HCT116 (cell line): ENCODE data around the gene FMN2.

Experiments
- JUND ChIP-seq: IDR thresholded peaks from 2 replicates; pipeline ENCODE4 v1.6.1; 2012
- MAX ChIP-seq: IDR thresholded peaks from 2 replicates; pipeline ENCODE4 v1.6.1; 2012
- RAD21 ChIP-seq: IDR thresholded peaks from 2 replicates; pipeline ENCODE4 v1.6.1; 2012; ENCODE audit warnings: low read depth, mild to moderate bottlenecking
- REST ChIP-seq: IDR thresholded peaks from 2 replicates; pipeline ENCODE4 v1.6.1; 2012; ENCODE audit warnings: low read depth
- ZNF274 ChIP-seq: fragments of 200-500 bp; sonication (Bioruptor generic); IDR thresholded peaks from 2 replicates; pipeline ENCODE4 v1.6.1; 2014; ENCODE audit warnings: mild to moderate bottlenecking, low read depth, low read length, inconsistent platforms
- TF ChIP-seq, protein P1 (sequence below), 3 experiments: fragments of 200-600 bp in 1 of 3; sonication (generic) in 1 of 3; IDR thresholded peaks in 2 of 3; conservative IDR thresholded peaks in 1 of 3; 2 replicates each; pipeline ENCODE4 v1.5.1; 2012 to 2017; ENCODE audit warnings: low read depth in 2 of 3, low read length in 2 of 3, antibody characterized with exemption in 1 of 3, borderline replicate concordance in 1 of 3, control low read depth in 1 of 3, mild to moderate bottlenecking in 1 of 3, mixed read lengths in 1 of 3, mixed run types in 1 of 3, moderate library complexity in 1 of 3; ENCODE audit not compliant: insufficient read depth in 1 of 3

DNA sequence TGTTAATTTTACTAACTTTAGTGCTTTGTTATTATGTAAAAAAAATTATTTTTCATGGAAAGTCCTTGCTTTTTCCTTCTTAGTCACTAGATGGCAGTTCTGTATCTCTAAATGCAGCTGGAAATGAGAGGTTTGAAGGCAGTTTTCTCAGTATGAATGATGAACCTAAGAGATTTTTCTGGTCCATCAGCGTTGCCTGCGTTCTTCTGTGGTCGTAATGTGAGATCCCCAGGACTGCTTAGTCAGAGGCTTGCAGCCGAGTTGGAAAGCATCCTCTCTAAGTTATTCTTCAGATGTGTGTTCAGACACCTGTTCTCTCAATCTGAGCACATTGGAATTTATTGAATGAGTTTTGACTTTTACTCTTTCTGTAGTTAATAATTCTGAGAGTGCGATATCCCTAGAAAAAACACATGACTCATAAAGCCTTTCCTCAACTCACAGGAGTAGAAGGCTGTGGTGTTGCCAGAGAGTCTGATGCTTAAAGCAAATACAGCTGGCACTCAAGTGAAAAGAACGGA, 99.3 kb downstream of the FMN2 start:
- TF ChIP-seq, protein P1, sequence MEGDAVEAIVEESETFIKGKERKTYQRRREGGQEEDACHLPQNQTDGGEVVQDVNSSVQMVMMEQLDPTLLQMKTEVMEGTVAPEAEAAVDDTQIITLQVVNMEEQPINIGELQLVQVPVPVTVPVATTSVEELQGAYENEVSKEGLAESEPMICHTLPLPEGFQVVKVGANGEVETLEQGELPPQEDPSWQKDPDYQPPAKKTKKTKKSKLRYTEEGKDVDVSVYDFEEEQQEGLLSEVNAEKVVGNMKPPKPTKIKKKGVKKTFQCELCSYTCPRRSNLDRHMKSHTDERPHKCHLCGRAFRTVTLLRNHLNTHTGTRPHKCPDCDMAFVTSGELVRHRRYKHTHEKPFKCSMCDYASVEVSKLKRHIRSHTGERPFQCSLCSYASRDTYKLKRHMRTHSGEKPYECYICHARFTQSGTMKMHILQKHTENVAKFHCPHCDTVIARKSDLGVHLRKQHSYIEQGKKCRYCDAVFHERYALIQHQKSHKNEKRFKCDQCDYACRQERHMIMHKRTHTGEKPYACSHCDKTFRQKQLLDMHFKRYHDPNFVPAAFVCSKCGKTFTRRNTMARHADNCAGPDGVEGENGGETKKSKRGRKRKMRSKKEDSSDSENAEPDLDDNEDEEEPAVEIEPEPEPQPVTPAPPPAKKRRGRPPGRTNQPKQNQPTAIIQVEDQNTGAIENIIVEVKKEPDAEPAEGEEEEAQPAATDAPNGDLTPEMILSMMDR (IDR thresholded peaks at IDR 0.05 in 2 of 3, conservative IDR thresholded peaks at IDR 0.05 in 1 of 3; ENCODE audit: borderline replicate concordance in 1 of 3, insufficient read depth in 1 of 3, low read depth in 2 of 3, low read length in 2 of 3), result peak in 2 of 3 experiments; percentile 5 to 14; a peak in 1 of 6 replicates
- TF ChIP-seq RAD21 (peak; percentile 30; the same call in 1 of the 2 replicates), MAX (no peak), JUND (no peak), ZNF274 (no peak), REST (no peak)
